ENCODE results near the gene PIGS. TPM values are rescaled to one million over a fixed set of nuclear protein-coding genes. Genes with fewer than 3 reads are reported as not detected.
A peak's percentile ranks its signal among the peaks of the same experiment; 100 is the strongest.
"Not testable (repeated sequence)": the region's sequence is repeated elsewhere in the genome, so short reads cannot be mapped to it uniquely, and the experiment has no call there.

The PIGS gene
- total RNA-seq, 2 experiments from 2014 or later, result 73.8 to 76.4 TPM

- Mint-ChIP-seq H3K4me3 (no peak overlapping the region), H3K4me1 (ENCODE audit: low read depth) (peaks cover 5% of the 10 kb centered on the region), H3K36me3 (ENCODE audit: low read depth) (peaks cover 57% of the 10 kb centered on the region), H3K27ac (peak overlapping the region; percentile 34), H3K27me3 (no peaks in the 10 kb centered on the region), H3K9me3 (no peaks in the 10 kb centered on the region)
- H3K27ac ChIP-seq (ENCODE audit: low read depth in 1 of 2, low read length in 2 of 2), result no peak overlapping the region
- H3K4me1 ChIP-seq (ENCODE audit: insufficient read depth, low read length), result no peaks in the 10 kb centered on the region
- peak; percentile 49 for ATAC-seq (ENCODE audit: poor library complexity)
- H3K4me3 ChIP-seq (ENCODE audit: low read length), result no peak overlapping the region
- no peaks in the 10 kb centered on the region for H3K27me3 ChIP-seq (ENCODE audit: control insufficient read depth in 1 of 2, insufficient read depth in 2 of 2, low read length in 2 of 2)
- POLR2A ChIA-PET, result interaction anchor here (2.3 kb wide), 1 partner anchor 14 kb away, joined by 9 read pairs; no protein-coding TSS in a partner anchor
- CTCF ChIA-PET, result interaction anchor here (1.0 to 1.9 kb wide), 9 partner anchors 13 to 119 kb away, joined by 3 to 9 read pairs (median 4); no protein-coding TSS in a partner anchor
- TF ChIP-seq CTCF (IDR thresholded peaks at IDR 0.05), result peak; percentile 86
- intact Hi-C loops (cut with DNase I, micrococcal nuclease), result loop anchor here (1.0 to 5.0 kb wide), 3 partner anchors 64 to 119 kb away; no protein-coding TSS in a partner anchor
- DNase-seq, result peak; percentile 16 to 66 (median 26)
- no peaks in the 10 kb centered on the region for H3K9me3 ChIP-seq (ENCODE audit: control insufficient read depth in 1 of 2, insufficient read depth in 1 of 2, low read length in 2 of 2)
- H3K36me3 ChIP-seq (ENCODE audit: insufficient read depth, low read length), result peaks cover 47% of the 10 kb centered on the region
Measured at GRCh38 chr17:28612936-28613872, 41.9 kb upstream of the PIGS start.

- H3K4me1 Mint-ChIP-seq (ENCODE audit: low read depth), result peaks cover 5% of the 10 kb centered on the region
- Histone ChIP-seq H3K36me3 (ENCODE audit: insufficient read depth, low read length) (peaks cover 41% of the 10 kb centered on the region), H3K4me3 (ENCODE audit: low read length) (no peak overlapping the region), H3K4me1 (ENCODE audit: insufficient read depth, low read length) (no peaks in the 10 kb centered on the region), H3K27me3 (ENCODE audit: control insufficient read depth in 1 of 2, insufficient read depth in 2 of 2, low read length in 2 of 2) (no peaks in the 10 kb centered on the region), H3K27ac (ENCODE audit: low read depth in 1 of 2, low read length in 2 of 2) (no peak overlapping the region), H3K9me3 (ENCODE audit: control insufficient read depth in 1 of 2, insufficient read depth in 1 of 2, low read length in 2 of 2) (no peaks in the 10 kb centered on the region)
- peak overlapping the region; percentile 34 for H3K27ac Mint-ChIP-seq
- H3K27me3 Mint-ChIP-seq, result no peaks in the 10 kb centered on the region
- ChIA-PET POLR2A (interaction anchor here (2.3 kb wide), 1 partner anchor 13 kb away, joined by 9 read pairs; no protein-coding TSS in a partner anchor), CTCF (interaction anchor here (1.2 to 1.9 kb wide), 8 partner anchors 13 to 118 kb away, joined by 3 to 9 read pairs (median 4); no protein-coding TSS in a partner anchor)
- no peaks in the 10 kb centered on the region for H3K9me3 Mint-ChIP-seq
- no peak overlapping the region for H3K4me3 Mint-ChIP-seq
- ATAC-seq (ENCODE audit: poor library complexity) (no peak), DNase-seq (no peak)
- peaks cover 54% of the 10 kb centered on the region for H3K36me3 Mint-ChIP-seq (ENCODE audit: low read depth)
- TF ChIP-seq CTCF (IDR thresholded peaks at IDR 0.05), result no peak
- intact Hi-C loops (cut with DNase I, micrococcal nuclease), result loop anchor here (2.0 to 5.0 kb wide), 2 partner anchors 64 to 65 kb away; no protein-coding TSS in a partner anchor
Measured at GRCh38 chr17:28612531-28612930, 41.2 kb upstream of the PIGS start.

GRCh38 chr17:28610376-28610775 lies 39.1 kb upstream of the PIGS start:
- H3K27me3 Mint-ChIP-seq, result no peaks in the 10 kb centered on the region
- Histone ChIP-seq H3K9me3 (ENCODE audit: control insufficient read depth in 1 of 2, insufficient read depth in 1 of 2, low read length in 2 of 2) (no peaks in the 10 kb centered on the region), H3K27me3 (ENCODE audit: control insufficient read depth in 1 of 2, insufficient read depth in 2 of 2, low read length in 2 of 2) (no peaks in the 10 kb centered on the region), H3K27ac (ENCODE audit: low read depth in 1 of 2, low read length in 2 of 2) (no peak overlapping the region), H3K4me3 (ENCODE audit: low read length) (no peak overlapping the region), H3K36me3 (ENCODE audit: insufficient read depth, low read length) (peaks cover 23% of the 10 kb centered on the region), H3K4me1 (ENCODE audit: insufficient read depth, low read length) (no peaks in the 10 kb centered on the region)
- peaks cover 5% of the 10 kb centered on the region for H3K4me1 Mint-ChIP-seq (ENCODE audit: low read depth)
- ChIA-PET POLR2A (interaction anchor here (1.3 to 2.0 kb wide), 2 partner anchors 11 to 33 kb away, joined by 7 read pairs; partner anchors contain the start of gene ALDOC), CTCF (no interaction called here)
- peaks cover 33% of the 10 kb centered on the region for H3K36me3 Mint-ChIP-seq (ENCODE audit: low read depth)
- DNase-seq, result no peak
- no peak overlapping the region for H3K4me3 Mint-ChIP-seq
- TF ChIP-seq CTCF (IDR thresholded peaks at IDR 0.05), result no peak
- intact Hi-C loops (cut with DNase I, micrococcal nuclease), result loop anchor here in 1 of 2 experiments (5.0 kb wide), 1 partner anchor 63 kb away; no protein-coding TSS in a partner anchor
- H3K9me3 Mint-ChIP-seq, result no peaks in the 10 kb centered on the region
- peak overlapping the region; percentile 23 for H3K27ac Mint-ChIP-seq
- no peak for ATAC-seq (ENCODE audit: poor library complexity)

GRCh38 chr17:28604031-28604430 lies 32.7 kb upstream of the PIGS start:
- POLR2A ChIA-PET; H3K4me3 ChIP-seq (ENCODE audit: low read length); intact Hi-C loops (cut with DNase I, micrococcal nuclease); H3K4me1 Mint-ChIP-seq (ENCODE audit: low read depth); CTCF ChIA-PET; H3K4me3 Mint-ChIP-seq; H3K9me3 Mint-ChIP-seq; H3K36me3 ChIP-seq (ENCODE audit: insufficient read depth, low read length); H3K27ac ChIP-seq (ENCODE audit: low read depth in 1 of 2, low read length in 2 of 2); ATAC-seq (ENCODE audit: poor library complexity); H3K9me3 ChIP-seq (ENCODE audit: control insufficient read depth in 1 of 2, insufficient read depth in 1 of 2, low read length in 2 of 2); H3K36me3 Mint-ChIP-seq (ENCODE audit: low read depth); H3K27me3 Mint-ChIP-seq; DNase-seq; H3K27ac Mint-ChIP-seq; H3K27me3 ChIP-seq (ENCODE audit: control insufficient read depth in 1 of 2, insufficient read depth in 2 of 2, low read length in 2 of 2); H3K4me1 ChIP-seq (ENCODE audit: insufficient read depth, low read length): not testable (repeated sequence)
